SK-N-SH (cell line): ENCODE data around the gene MNS1.

ENCODE experiments used
- EP300 ChIP-seq, 2 experiments: IDR thresholded peaks; 2 replicates each; pipeline versions ENCODE4 v1.4.0 to v1.6.1; 2012; ENCODE audit warnings: borderline replicate concordance in 1 of 2, low read depth in 1 of 2, low read length in 1 of 2
- EZH2phosphoT487 ChIP-seq: fragments of 200-600 bp; sonication (generic); IDR thresholded peaks from 2 replicates; pipeline ENCODE4 v1.6.1; 2017; ENCODE audit warnings: low read depth, mixed run types, mild to moderate bottlenecking, antibody characterized with exemption, moderate library complexity, borderline replicate concordance
- GATA2 ChIP-seq: sonication (generic); formaldehyde crosslinking; IDR thresholded peaks from 2 replicates; pipeline ENCODE4 v1.5.0; 2020; ENCODE audit warnings: mild to moderate bottlenecking, missing genetic modification reagents
- JUND ChIP-seq: IDR thresholded peaks from 2 replicates; pipeline ENCODE4 v1.4.0; 2012
- NFIC ChIP-seq: IDR thresholded peaks from 2 replicates; pipeline ENCODE4 v1.4.0; 2012; ENCODE audit warnings: borderline replicate concordance
- POLR2AphosphoS5 ChIP-seq: IDR thresholded peaks from 2 replicates; pipeline ENCODE4 v1.6.1; 2012; ENCODE audit warnings: low read depth, low read length
- TCF12 ChIP-seq: IDR thresholded peaks from 2 replicates; pipeline ENCODE4 v1.4.0; 2012
- TEAD4 ChIP-seq: IDR thresholded peaks from 2 replicates; pipeline ENCODE4 v1.4.0; 2012; ENCODE audit warnings: mild to moderate bottlenecking, borderline replicate concordance; ENCODE audit not compliant: insufficient read depth
- TF ChIP-seq, protein P1 (sequence below): fragments of 200-600 bp; sonication (generic); IDR thresholded peaks from 2 replicates; pipeline ENCODE4 v1.6.1; 2017; ENCODE audit warnings: antibody characterized with exemption, mild to moderate bottlenecking, moderate library complexity
- TF ChIP-seq, protein P2 (sequence below): IDR thresholded peaks from 2 replicates; pipeline ENCODE4 v1.6.1; 2012; ENCODE audit warnings: mild to moderate bottlenecking, low read depth, low read length, moderate library complexity
- TF ChIP-seq, protein P3 (sequence below): IDR thresholded peaks from 2 replicates; pipeline ENCODE4 v1.4.0; 2012; ENCODE audit warnings: low read depth
- TF ChIP-seq, protein P4 (sequence below): fragments of 150-350 bp; IDR thresholded peaks from 2 replicates; pipeline ENCODE4 v1.6.1; 2017; ENCODE audit warnings: antibody characterized with exemption, low read length, low read depth, borderline replicate concordance

DNA sequence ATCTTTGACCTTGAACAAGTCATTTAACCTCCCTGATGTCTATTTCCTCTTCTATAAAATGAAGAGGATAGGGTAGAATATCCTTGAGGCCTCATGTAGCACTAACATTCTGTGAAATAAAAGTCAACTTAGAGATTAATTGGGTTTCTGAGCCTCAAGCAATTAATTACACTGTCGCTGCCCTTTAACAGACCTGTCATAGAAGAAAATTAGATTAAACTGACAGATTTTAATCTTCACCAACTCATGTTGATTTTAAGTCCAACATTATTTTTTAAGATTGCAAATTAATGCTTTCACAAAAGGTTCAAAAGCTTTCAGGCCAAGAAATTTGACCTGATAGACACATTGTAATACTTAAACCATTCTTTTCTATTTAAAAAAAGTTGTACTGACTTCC, 8.1 kb upstream of the MNS1 start:
- TF ChIP-seq, protein P1, sequence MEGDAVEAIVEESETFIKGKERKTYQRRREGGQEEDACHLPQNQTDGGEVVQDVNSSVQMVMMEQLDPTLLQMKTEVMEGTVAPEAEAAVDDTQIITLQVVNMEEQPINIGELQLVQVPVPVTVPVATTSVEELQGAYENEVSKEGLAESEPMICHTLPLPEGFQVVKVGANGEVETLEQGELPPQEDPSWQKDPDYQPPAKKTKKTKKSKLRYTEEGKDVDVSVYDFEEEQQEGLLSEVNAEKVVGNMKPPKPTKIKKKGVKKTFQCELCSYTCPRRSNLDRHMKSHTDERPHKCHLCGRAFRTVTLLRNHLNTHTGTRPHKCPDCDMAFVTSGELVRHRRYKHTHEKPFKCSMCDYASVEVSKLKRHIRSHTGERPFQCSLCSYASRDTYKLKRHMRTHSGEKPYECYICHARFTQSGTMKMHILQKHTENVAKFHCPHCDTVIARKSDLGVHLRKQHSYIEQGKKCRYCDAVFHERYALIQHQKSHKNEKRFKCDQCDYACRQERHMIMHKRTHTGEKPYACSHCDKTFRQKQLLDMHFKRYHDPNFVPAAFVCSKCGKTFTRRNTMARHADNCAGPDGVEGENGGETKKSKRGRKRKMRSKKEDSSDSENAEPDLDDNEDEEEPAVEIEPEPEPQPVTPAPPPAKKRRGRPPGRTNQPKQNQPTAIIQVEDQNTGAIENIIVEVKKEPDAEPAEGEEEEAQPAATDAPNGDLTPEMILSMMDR: no peak
- no peak for TF ChIP-seq EZH2phosphoT487
- TF ChIP-seq NFIC: no peak
- TF ChIP-seq, protein P2, sequence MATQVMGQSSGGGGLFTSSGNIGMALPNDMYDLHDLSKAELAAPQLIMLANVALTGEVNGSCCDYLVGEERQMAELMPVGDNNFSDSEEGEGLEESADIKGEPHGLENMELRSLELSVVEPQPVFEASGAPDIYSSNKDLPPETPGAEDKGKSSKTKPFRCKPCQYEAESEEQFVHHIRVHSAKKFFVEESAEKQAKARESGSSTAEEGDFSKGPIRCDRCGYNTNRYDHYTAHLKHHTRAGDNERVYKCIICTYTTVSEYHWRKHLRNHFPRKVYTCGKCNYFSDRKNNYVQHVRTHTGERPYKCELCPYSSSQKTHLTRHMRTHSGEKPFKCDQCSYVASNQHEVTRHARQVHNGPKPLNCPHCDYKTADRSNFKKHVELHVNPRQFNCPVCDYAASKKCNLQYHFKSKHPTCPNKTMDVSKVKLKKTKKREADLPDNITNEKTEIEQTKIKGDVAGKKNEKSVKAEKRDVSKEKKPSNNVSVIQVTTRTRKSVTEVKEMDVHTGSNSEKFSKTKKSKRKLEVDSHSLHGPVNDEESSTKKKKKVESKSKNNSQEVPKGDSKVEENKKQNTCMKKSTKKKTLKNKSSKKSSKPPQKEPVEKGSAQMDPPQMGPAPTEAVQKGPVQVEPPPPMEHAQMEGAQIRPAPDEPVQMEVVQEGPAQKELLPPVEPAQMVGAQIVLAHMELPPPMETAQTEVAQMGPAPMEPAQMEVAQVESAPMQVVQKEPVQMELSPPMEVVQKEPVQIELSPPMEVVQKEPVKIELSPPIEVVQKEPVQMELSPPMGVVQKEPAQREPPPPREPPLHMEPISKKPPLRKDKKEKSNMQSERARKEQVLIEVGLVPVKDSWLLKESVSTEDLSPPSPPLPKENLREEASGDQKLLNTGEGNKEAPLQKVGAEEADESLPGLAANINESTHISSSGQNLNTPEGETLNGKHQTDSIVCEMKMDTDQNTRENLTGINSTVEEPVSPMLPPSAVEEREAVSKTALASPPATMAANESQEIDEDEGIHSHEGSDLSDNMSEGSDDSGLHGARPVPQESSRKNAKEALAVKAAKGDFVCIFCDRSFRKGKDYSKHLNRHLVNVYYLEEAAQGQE: no peak
- TF ChIP-seq, protein P3, sequence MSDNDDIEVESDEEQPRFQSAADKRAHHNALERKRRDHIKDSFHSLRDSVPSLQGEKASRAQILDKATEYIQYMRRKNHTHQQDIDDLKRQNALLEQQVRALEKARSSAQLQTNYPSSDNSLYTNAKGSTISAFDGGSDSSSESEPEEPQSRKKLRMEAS: no peak
- TF ChIP-seq JUND: no peak
- no peak for TF ChIP-seq POLR2AphosphoS5
- TF ChIP-seq GATA2 (CRISPR knock-in tag): peak; percentile 38; the same call in 1 of the 2 replicates
- TF ChIP-seq TCF12: no peak
- TF ChIP-seq TEAD4: no peak
- TF ChIP-seq, protein P4, sequence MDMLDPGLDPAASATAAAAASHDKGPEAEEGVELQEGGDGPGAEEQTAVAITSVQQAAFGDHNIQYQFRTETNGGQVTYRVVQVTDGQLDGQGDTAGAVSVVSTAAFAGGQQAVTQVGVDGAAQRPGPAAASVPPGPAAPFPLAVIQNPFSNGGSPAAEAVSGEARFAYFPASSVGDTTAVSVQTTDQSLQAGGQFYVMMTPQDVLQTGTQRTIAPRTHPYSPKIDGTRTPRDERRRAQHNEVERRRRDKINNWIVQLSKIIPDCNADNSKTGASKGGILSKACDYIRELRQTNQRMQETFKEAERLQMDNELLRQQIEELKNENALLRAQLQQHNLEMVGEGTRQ: no peak
- TF ChIP-seq EP300 (IDR thresholded peaks at IDR 0.05; ENCODE audit: borderline replicate concordance in 1 of 2, low read depth in 1 of 2, low read length in 1 of 2): peak in 1 of 2 experiments; percentile 46; a peak in 1 of 4 replicates
